HEK293 (cell line): ENCODE results near the gene GRK5.

Source experiments
- BCL11B ChIP-seq: fragments of 450-650 bp; formaldehyde crosslinking; IDR thresholded peaks from 2 replicates; pipeline ENCODE4 v1.5.1; 2016; ENCODE audit warnings: low read depth, missing biosample characterization, missing genetic modification characterization
- CTCF ChIP-seq: fragments of 450-650 bp; formaldehyde crosslinking; IDR thresholded peaks from 2 replicates; pipeline ENCODE4 v1.5.1; 2016; ENCODE audit warnings: missing biosample characterization, missing genetic modification characterization
- MYNN ChIP-seq: fragments of 450-650 bp; formaldehyde crosslinking; IDR thresholded peaks from 2 replicates; pipeline ENCODE4 v1.5.1; 2016; ENCODE audit warnings: missing biosample characterization, missing genetic modification characterization, borderline replicate concordance
- TCF7L2 ChIP-seq: IDR thresholded peaks from 2 replicates; pipeline ENCODE4 v1.6.1; 2011; ENCODE audit warnings: low read depth, mild to moderate bottlenecking, inconsistent platforms, low read length, moderate library complexity, borderline replicate concordance
- YY1 ChIP-seq: fragments of 450-650 bp; formaldehyde crosslinking; IDR thresholded peaks from 2 replicates; pipeline ENCODE4 v1.5.1; 2018; ENCODE audit warnings: missing biosample characterization, missing genetic modification characterization
- ZNF248 ChIP-seq: fragments of 450-650 bp; formaldehyde crosslinking; IDR thresholded peaks from 2 replicates; pipeline ENCODE4 v1.5.1; 2017; ENCODE audit warnings: missing biosample characterization, missing genetic modification characterization
- ZNF530 ChIP-seq: fragments of 450-650 bp; formaldehyde crosslinking; IDR thresholded peaks from 2 replicates; pipeline ENCODE4 v1.5.1; 2016; ENCODE audit warnings: low read depth, missing biosample characterization, missing genetic modification characterization
- ZNF561 ChIP-seq: fragments of 450-650 bp; IDR thresholded peaks from 2 replicates; pipeline ENCODE4 v1.5.1; 2018; ENCODE audit warnings: missing biosample characterization, missing genetic modification characterization, borderline replicate concordance
- ZNF660 ChIP-seq: fragments of 450-650 bp; IDR thresholded peaks from 2 replicates; pipeline ENCODE4 v1.5.1; 2018; ENCODE audit warnings: missing biosample characterization, mild to moderate bottlenecking, missing genetic modification characterization
- ZNF830 ChIP-seq: fragments of 450-650 bp; IDR thresholded peaks from 2 replicates; pipeline ENCODE4 v1.5.0; 2018; ENCODE audit warnings: missing biosample characterization, missing genetic modification characterization, low read depth, mild to moderate bottlenecking, moderate library complexity
- ZSCAN30 ChIP-seq: fragments of 450-650 bp; IDR thresholded peaks from 2 replicates; pipeline ENCODE4 v1.5.1; 2018; ENCODE audit warnings: missing biosample characterization, mild to moderate bottlenecking, missing genetic modification characterization, moderate library complexity

GRCh38 chr10:119254335-119254734 lies 47.0 kb downstream of the GRK5 start:
- TF ChIP-seq CTCF (tag by site-specific recombination) (no peak), BCL11B (tag by site-specific recombination) (no peak), TCF7L2 (no peak), ZSCAN30 (no peak), ZNF530 (tag by site-specific recombination) (no peak), ZNF660 (tag by site-specific recombination) (no peak), ZNF830 (tag by site-specific recombination) (no peak), MYNN (tag by site-specific recombination) (no peak), ZNF561 (tag by site-specific recombination) (no peak), ZNF248 (tag by site-specific recombination) (no peak), YY1 (no peak)
